ENCODE data around the gene LDLRAD4. TPM values are rescaled to one million over a fixed set of nuclear protein-coding genes. Genes with fewer than 3 reads are reported as not detected.

LDLRAD4 gene
- polyA plus RNA-seq, 1 experiment: not detected

- Histone ChIP-seq H3K9me3 (ENCODE audit: control insufficient read depth, insufficient read depth, low read length) (no peaks in the 10 kb centered on the region; the same call in 1 of the 2 replicates), H3K4me3 (ENCODE audit: low read depth, low read length) (no peak overlapping the region), H3K27ac (ENCODE audit: low read depth, low read length) (no peak overlapping the region), H3K27me3 (ENCODE audit: control insufficient read depth, insufficient read depth, low read length) (no peaks in the 10 kb centered on the region)
- ChIA-PET CTCF (no interaction called here), POLR2A (no interaction called here)
- TF ChIP-seq CTCF (IDR thresholded peaks at IDR 0.05; ENCODE audit: low read depth, low read length): no peak
- DNase-seq (ENCODE audit: low read depth, low spot score): no peak
Observed at GRCh38 chr18:13464432-13465123, 246.0 kb downstream of the LDLRAD4 start.

- no peak for TF ChIP-seq CTCF (IDR thresholded peaks at IDR 0.05; ENCODE audit: low read depth, low read length)
- POLR2A ChIA-PET: no interaction called here
- Histone ChIP-seq H3K27ac (ENCODE audit: low read depth, low read length) (no peak overlapping the region), H3K27me3 (ENCODE audit: control insufficient read depth, insufficient read depth, low read length) (no peaks in the 10 kb centered on the region), H3K4me3 (ENCODE audit: low read depth, low read length) (no peak overlapping the region), H3K9me3 (ENCODE audit: control insufficient read depth, insufficient read depth, low read length) (no peaks in the 10 kb centered on the region; the same call in 1 of the 2 replicates)
- DNase-seq (ENCODE audit: low read depth, low spot score): no peak
- CTCF ChIA-PET: no interaction called here
Observed at GRCh38 chr18:13465124-13465446, 246.5 kb downstream of the LDLRAD4 start.

GRCh38 chr18:13465476-13465875 lies 246.9 kb downstream of the LDLRAD4 start:
- Histone ChIP-seq H3K4me3 (ENCODE audit: low read depth, low read length) (no peak overlapping the region), H3K9me3 (ENCODE audit: control insufficient read depth, insufficient read depth, low read length) (no peaks in the 10 kb centered on the region; the same call in 1 of the 2 replicates), H3K27me3 (ENCODE audit: control insufficient read depth, insufficient read depth, low read length) (no peaks in the 10 kb centered on the region), H3K27ac (ENCODE audit: low read depth, low read length) (no peak overlapping the region)
- no peak for DNase-seq (ENCODE audit: low read depth, low spot score)
- TF ChIP-seq CTCF (IDR thresholded peaks at IDR 0.05; ENCODE audit: low read depth, low read length): no peak
- ChIA-PET POLR2A (no interaction called here), CTCF (no interaction called here)

- POLR2A ChIA-PET: no interaction called here
- DNase-seq (ENCODE audit: low read depth, low spot score): no peak
- CTCF ChIA-PET: no interaction called here
- H3K27ac ChIP-seq (ENCODE audit: low read depth, low read length): no peak overlapping the region
- no peaks in the 10 kb centered on the region for H3K27me3 ChIP-seq (ENCODE audit: control insufficient read depth, insufficient read depth, low read length)
- H3K9me3 ChIP-seq (ENCODE audit: control insufficient read depth, insufficient read depth, low read length): no peaks in the 10 kb centered on the region
- no peak for TF ChIP-seq CTCF (IDR thresholded peaks at IDR 0.05; ENCODE audit: low read depth, low read length)
- H3K4me3 ChIP-seq (ENCODE audit: low read depth, low read length): no peak overlapping the region
Observed at GRCh38 chr18:13470516-13471197, 252.1 kb downstream of the LDLRAD4 start.

- Histone ChIP-seq H3K27me3 (ENCODE audit: control insufficient read depth, insufficient read depth, low read length) (no peaks in the 10 kb centered on the region), H3K4me3 (ENCODE audit: low read depth, low read length) (no peak overlapping the region), H3K27ac (ENCODE audit: low read depth, low read length) (no peak overlapping the region), H3K9me3 (ENCODE audit: control insufficient read depth, insufficient read depth, low read length) (no peaks in the 10 kb centered on the region)
- CTCF ChIA-PET: interaction anchor here (0.5 kb wide), 1 partner anchor 66 kb away, joined by 3 read pairs; no protein-coding TSS in a partner anchor
- no peak for DNase-seq (ENCODE audit: low read depth, low spot score)
- no peak for TF ChIP-seq CTCF (IDR thresholded peaks at IDR 0.05; ENCODE audit: low read depth, low read length)
- POLR2A ChIA-PET: no interaction called here
Observed at GRCh38 chr18:13471198-13471845, 252.8 kb downstream of the LDLRAD4 start.
